GM12801 (cell line): Measurements from ENCODE around the gene IL1R1.

Experiments
- TF ChIP-seq, protein P1 (sequence below): IDR thresholded peaks from one replicate; pipeline ENCODE4 v1.5.1; 2011; ENCODE audit warnings: control low read depth; ENCODE audit not compliant: insufficient read length; ENCODE audit errors: extremely low read depth

Gene IL1R1

GRCh38 chr2:102177814-102178478, 35.4 kb downstream of the IL1R1 start:
- TF ChIP-seq, protein P1, sequence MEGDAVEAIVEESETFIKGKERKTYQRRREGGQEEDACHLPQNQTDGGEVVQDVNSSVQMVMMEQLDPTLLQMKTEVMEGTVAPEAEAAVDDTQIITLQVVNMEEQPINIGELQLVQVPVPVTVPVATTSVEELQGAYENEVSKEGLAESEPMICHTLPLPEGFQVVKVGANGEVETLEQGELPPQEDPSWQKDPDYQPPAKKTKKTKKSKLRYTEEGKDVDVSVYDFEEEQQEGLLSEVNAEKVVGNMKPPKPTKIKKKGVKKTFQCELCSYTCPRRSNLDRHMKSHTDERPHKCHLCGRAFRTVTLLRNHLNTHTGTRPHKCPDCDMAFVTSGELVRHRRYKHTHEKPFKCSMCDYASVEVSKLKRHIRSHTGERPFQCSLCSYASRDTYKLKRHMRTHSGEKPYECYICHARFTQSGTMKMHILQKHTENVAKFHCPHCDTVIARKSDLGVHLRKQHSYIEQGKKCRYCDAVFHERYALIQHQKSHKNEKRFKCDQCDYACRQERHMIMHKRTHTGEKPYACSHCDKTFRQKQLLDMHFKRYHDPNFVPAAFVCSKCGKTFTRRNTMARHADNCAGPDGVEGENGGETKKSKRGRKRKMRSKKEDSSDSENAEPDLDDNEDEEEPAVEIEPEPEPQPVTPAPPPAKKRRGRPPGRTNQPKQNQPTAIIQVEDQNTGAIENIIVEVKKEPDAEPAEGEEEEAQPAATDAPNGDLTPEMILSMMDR, result no peak

DNA sequence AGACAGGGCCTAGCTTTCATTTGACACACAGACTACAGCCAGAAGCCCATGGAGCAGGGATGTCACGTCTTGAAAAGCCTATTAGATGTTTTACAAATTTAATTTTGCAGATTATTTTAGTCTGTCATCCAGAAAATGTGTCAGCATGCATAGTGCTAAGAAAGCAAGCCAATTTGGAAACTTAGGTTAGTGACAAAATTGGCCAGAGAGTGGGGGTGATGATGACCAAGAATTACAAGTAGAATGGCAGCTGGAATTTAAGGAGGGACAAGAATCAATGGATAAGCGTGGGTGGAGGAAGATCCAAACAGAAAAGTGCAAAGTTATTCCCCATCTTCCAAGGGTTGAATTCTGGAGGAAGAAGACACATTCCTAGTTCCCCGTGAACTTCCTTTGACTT, 36.5 kb downstream of the IL1R1 start:
- TF ChIP-seq, protein P1, result no peak

- TF ChIP-seq, protein P1, result no peak
Observed at GRCh38 chr2:102179788-102180686, 37.5 kb downstream of the IL1R1 start.

DNA sequence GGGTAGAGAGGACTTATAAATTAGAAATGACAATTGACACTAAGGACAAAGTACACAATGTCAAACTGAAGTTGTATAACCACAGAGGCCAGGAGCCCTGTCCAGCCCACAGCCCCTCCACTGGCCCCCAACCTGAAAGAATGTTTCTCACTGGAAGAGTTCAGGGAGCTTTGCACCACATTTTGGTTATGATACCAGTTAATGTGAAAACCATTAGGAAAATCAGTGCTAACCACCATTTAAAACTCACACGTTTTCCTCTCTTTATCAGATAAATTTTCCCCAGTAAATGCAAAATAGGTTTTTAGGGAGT, 38.1 kb downstream of the IL1R1 start:
- TF ChIP-seq, protein P1, result no peak

DNA sequence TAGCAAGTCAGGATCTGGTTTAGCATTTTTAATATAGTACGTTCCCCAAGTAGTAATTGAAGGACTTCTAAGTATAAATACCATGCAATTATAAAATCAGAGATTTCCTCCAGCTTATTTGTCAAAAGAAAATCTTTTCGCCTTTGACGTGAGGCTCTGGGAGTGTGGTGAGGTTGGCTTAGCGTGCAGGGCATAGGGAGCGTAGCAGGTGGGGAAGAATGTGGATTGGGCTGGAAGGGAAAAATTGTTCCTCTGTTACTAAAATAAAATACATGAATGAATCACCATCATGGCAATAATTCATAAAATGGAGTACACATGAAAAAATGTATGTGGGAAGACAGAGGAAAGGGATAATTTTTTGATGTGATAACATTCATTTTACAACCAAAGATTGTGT, 38.8 kb downstream of the IL1R1 start:
- TF ChIP-seq, protein P1, result no peak

DNA sequence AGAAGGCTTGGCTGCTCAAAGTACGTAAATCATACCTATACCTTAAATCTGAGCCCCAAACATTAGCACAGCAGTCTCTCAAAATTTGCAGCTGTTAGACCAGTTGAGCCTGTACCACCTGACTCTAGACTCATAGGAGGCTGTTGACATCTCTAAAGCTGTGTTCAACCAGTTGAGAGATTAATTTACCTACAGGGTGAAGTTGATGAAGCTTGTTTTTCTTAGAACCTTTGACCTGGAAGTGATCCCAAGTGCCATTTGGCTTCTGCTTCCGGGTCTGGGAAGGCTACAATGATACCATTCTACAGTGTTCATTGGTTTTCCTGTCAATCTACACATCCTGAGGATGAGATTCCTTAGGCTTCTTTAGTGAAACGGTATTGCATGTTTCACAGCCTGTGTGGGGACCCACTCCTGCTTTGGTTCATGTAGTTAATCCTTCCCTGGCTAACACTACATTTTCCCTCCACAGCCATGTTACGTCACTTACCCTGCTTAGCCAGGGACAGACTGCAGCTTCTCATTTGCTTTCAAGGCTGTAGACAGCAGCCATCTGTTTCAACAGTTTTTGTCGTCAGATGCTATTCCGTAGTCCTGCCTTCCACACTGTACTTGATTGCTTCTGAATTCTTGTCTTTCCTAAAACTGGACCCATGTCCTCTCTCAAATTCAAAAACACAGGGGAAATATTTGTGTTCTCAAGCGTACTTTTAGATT, 39.5 kb downstream of the IL1R1 start:
- TF ChIP-seq, protein P1, result no peak

- TF ChIP-seq, protein P1, result no peak
Observed at GRCh38 chr2:102184018-102184417, 41.5 kb downstream of the IL1R1 start.
